Lower leg skin (tissue), 4 donors: ENCODE measurements around the gene MPRIP. TPM values are rescaled to one million over a fixed set of nuclear protein-coding genes. Genes with fewer than 3 reads are reported as not detected.

Experiments
- DNase-seq, 2 donors: peaks; one replicate each; pipeline ENCODE4 v3.0.0-alpha.2; 2019; ENCODE audit warnings: low spot score in 2 of 2
- H3K4me3 ChIP-seq: fragments of 200-600 bp; sonication (generic); 2 replicates; pipeline ENCODE4 v1.5.1; 2017; ENCODE audit warnings: mild to moderate bottlenecking, low read depth; ENCODE audit not compliant: poor library complexity, severe bottlenecking
- POLR2A ChIP-seq, 2 donors: fragments of 450-650 bp; IDR thresholded peaks; one replicate each; pipeline ENCODE4 v1.6.1; 2016 to 2017; ENCODE audit warnings: antibody characterized with exemption in 2 of 2, mild to moderate bottlenecking in 1 of 2, moderate library complexity in 1 of 2
- WGBS, 2 donors: methylation state at CpG; one replicate each; pipeline ENCODE4 v1.1.5; 2018; 5-methylcytosine and 5-hydroxymethylcytosine counted together
- intact Hi-C: fragments of 100-400 bp; cut with DNase I; formaldehyde crosslinking; loops from one replicate; pipeline ENCODE4 v1.15.0; 2023; ENCODE audit warnings: low total_unique reads
- total RNA-seq, 4 donors: library from RNA; depleted of rRNA; stranded (reverse); fragments of >200 nt; gene quantifications; one replicate each; pipeline ENCODE4 v1.1.0, GENCODE V29; 2016
- TF ChIP-seq, protein P1 (sequence below), 3 donors: fragments of 450-650 bp; IDR thresholded peaks; one replicate each; pipeline ENCODE4 v1.5.1; 2016; ENCODE audit warnings: antibody characterized with exemption in 3 of 3, mild to moderate bottlenecking in 3 of 3, moderate library complexity in 2 of 3

Gene MPRIP
- total RNA-seq, 4 donors from 2014 or later: 128 to 217 (median 141) TPM

DNA sequence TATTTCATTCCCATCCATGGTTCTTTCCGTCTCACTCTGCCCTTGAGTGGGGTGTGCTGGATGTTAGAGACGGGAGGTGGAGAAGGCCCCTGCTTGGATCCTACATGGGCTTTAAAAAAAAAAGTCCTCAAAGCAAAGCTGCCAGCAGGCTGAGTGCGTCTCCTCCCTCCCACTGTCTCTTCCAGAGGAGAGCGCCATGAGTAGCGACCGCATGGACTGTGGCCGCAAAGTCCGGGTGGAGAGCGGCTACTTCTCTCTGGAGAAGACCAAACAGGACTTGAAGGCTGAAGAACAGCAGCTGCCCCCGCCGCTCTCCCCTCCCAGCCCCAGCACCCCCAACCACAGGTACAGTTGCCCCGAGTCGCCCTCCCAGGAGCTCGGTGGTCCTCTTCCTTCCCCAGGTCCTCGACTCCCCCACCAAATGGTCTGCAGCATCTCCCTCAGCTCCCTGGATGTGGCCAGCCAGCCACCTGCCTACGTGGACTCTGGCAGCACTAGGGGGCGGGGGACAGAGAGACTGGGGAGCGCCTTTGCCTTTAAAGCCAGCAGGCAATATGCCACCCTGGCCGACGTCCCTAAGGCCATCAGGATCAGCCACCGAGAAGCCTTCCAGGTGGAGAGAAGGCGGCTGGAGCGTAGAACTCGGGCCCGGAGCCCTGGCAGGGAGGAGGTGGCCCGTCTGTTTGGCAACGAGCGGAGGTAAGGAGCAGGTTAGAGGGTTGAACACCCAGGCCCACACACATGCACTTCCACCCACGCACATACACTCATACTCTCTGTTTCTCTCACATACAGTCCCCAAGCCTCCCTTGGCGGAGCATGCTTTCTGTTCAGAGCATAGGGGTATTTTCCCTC, 95.7 kb downstream of the MPRIP start:
- no peak for TF ChIP-seq POLR2A (IDR thresholded peaks at IDR 0.05)
- TF ChIP-seq, protein P1, sequence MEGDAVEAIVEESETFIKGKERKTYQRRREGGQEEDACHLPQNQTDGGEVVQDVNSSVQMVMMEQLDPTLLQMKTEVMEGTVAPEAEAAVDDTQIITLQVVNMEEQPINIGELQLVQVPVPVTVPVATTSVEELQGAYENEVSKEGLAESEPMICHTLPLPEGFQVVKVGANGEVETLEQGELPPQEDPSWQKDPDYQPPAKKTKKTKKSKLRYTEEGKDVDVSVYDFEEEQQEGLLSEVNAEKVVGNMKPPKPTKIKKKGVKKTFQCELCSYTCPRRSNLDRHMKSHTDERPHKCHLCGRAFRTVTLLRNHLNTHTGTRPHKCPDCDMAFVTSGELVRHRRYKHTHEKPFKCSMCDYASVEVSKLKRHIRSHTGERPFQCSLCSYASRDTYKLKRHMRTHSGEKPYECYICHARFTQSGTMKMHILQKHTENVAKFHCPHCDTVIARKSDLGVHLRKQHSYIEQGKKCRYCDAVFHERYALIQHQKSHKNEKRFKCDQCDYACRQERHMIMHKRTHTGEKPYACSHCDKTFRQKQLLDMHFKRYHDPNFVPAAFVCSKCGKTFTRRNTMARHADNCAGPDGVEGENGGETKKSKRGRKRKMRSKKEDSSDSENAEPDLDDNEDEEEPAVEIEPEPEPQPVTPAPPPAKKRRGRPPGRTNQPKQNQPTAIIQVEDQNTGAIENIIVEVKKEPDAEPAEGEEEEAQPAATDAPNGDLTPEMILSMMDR (IDR thresholded peaks at IDR 0.05): no peak
- H3K4me3 ChIP-seq: no peak overlapping the region
- intact Hi-C loops: loop anchor here (10.0 kb wide), 1 partner anchor 133 kb away; no protein-coding TSS in a partner anchor
- WGBS, 2 donors: 87 to 88% methylated on average over 28 to 30 of the region's 30 CpGs
- no peak for DNase-seq

DNA sequence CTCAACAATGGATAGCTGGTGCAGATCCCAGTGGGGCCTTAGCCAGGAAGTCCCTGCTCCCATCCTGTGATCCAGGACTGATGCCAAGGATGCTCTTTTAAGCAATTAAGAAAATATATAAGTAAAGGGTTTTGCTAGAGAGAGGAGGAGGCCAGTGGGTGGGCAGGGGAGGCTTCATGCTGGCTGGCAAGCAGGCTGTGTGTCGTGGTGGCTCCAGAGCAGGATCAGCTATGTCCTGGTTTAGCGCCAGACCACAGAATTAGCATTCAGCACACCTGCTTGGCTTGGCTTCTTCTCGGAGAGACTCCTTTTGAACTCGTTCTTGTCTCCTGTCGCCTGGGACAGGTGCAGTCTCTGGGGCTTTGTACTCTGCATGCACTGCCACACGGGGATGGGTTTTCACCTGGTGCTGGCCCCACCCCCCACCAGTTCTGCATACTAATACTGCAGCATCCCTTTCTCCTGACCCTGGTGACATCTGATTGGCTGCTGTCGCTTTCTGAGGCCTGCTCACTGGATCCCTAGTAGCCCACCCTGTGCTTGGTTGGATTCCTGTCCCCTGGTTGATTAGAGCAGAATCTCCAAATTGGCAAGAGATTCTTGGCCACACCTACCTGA, 97.8 kb downstream of the MPRIP start:
- DNase-seq: no peak
- 65 to 73% methylated on average over 7 of the region's 7 CpGs for WGBS, 2 donors
- TF ChIP-seq, protein P1 (IDR thresholded peaks at IDR 0.05): no peak
- TF ChIP-seq POLR2A (IDR thresholded peaks at IDR 0.05): no peak
- H3K4me3 ChIP-seq: no peak overlapping the region
- intact Hi-C loops: loop anchor here (5.0 to 10.0 kb wide), 2 partner anchors 135 to 172 kb away; no protein-coding TSS in a partner anchor

DNA sequence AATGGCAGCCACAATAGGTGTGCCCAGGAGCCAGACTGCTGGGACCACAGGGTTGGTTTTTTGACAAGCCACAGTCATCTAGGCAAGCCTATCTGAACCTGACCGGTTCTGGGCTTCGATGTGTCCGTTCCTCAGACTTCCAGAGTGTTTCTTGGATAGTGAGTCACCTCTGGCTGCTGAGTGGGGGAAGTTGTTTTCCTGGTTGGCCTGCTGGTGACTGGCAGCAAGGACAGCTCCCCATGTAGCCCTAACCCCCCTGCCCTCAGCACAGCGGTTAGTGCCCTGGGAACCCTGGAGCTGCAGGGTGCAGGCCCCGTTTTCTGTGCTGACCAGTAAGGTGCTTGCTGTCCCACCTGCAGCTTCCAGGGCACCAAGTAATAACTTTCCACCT, 98.3 kb downstream of the MPRIP start:
- WGBS, 2 donors: 72 to 78% methylated on average over 5 of the region's 5 CpGs
- TF ChIP-seq, protein P1 (IDR thresholded peaks at IDR 0.05): no peak
- no peak for TF ChIP-seq POLR2A (IDR thresholded peaks at IDR 0.05)
- DNase-seq: no peak

DNA sequence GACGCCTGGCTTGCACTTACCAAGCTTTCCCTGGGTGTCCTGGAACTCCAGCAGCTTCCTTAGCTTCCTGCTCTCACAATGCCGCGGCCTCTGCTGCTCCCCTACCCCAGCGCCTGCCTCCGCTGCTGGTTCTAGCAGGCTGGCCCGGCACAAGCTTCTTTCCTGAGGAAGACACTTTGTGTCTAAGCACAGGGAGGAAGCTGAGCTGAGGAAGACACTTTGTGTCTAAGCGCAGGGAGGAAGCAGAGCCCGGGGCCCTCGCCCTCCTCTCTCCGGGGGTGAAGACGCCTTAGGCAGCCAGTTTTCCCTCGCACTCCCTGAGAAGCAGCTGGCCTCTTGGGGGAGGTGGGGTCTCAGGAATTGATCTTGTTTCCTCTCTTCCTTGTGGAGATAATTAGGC, 99.0 kb downstream of the MPRIP start:
- WGBS, 2 donors: 80 to 84% methylated on average over 12 of the region's 12 CpGs
- no peak for TF ChIP-seq POLR2A (IDR thresholded peaks at IDR 0.05)
- TF ChIP-seq, protein P1 (IDR thresholded peaks at IDR 0.05): no peak
- DNase-seq: no peak
- H3K4me3 ChIP-seq: no peak overlapping the region
- intact Hi-C loops: loop anchor here (5.0 kb wide), 1 partner anchor 171 kb away; no protein-coding TSS in a partner anchor

More for the DNA sequence above, 98.3 kb downstream of the MPRIP start:
- intact Hi-C loops: loop anchor here (5.0 kb wide), 1 partner anchor 172 kb away; no protein-coding TSS in a partner anchor
- H3K4me3 ChIP-seq: no peak overlapping the region

GRCh38 chr17:17141860-17142552, 99.7 kb downstream of the MPRIP start:
- H3K4me3 ChIP-seq: no peak overlapping the region
- DNase-seq: no peak
- TF ChIP-seq POLR2A (IDR thresholded peaks at IDR 0.05): no peak
- TF ChIP-seq, protein P1 (IDR thresholded peaks at IDR 0.05): peak in 1 of 3 donors; percentile 48
- 40 to 45% methylated on average over 23 of the region's 23 CpGs for WGBS, 2 donors
- intact Hi-C loops: loop anchor here (5.0 kb wide), 1 partner anchor 170 kb away; no protein-coding TSS in a partner anchor
